HG02571 (cell line): Measurements from ENCODE around the gene ITCH.
A peak's percentile ranks its signal among the peaks of the same experiment; 100 is the strongest.
"Not testable (repeated sequence)": the region's sequence is repeated elsewhere in the genome, so short reads cannot be mapped to it uniquely, and the experiment has no call there.

Experiments
- ATAC-seq: cut with Tn5 transposase; IDR thresholded peaks from one replicate; pipeline ENCODE4 v1.9.1; 2021; ENCODE audit warnings: mild to moderate bottlenecking, moderate library complexity; ENCODE audit not compliant: unreplicated experiment

The ITCH gene

GRCh38 chr20:34375977-34376430 lies 12.9 kb downstream of the ITCH start:
- ATAC-seq: no peak

GRCh38 chr20:34377072-34377847 lies 14.2 kb downstream of the ITCH start:
- peak; percentile 51 for ATAC-seq

GRCh38 chr20:34382174-34382573 lies 19.1 kb downstream of the ITCH start:
- no peak for ATAC-seq

GRCh38 chr20:34382877-34383455 lies 19.9 kb downstream of the ITCH start:
- ATAC-seq: not testable (repeated sequence)

- no peak for ATAC-seq
These were observed 22.4 kb downstream of the ITCH start for GRCh38 chr20:34385464-34385863.

GRCh38 chr20:34388000-34388399 lies 24.9 kb downstream of the ITCH start:
- ATAC-seq: no peak

- ATAC-seq: no peak
These were observed 25.6 kb downstream of the ITCH start for GRCh38 chr20:34388678-34389077.

GRCh38 chr20:34389206-34389953 lies 26.3 kb downstream of the ITCH start:
- no peak for ATAC-seq

- ATAC-seq: no peak
These were observed 27.0 kb downstream of the ITCH start for GRCh38 chr20:34389954-34390555.

GRCh38 chr20:34396408-34396807 lies 33.3 kb downstream of the ITCH start:
- no peak for ATAC-seq

GRCh38 chr20:34397096-34397495 lies 34.0 kb downstream of the ITCH start:
- ATAC-seq: no peak

- not testable (repeated sequence) for ATAC-seq
These were observed 37.7 kb downstream of the ITCH start for GRCh38 chr20:34400776-34401175.

GRCh38 chr20:34401741-34402455 lies 38.8 kb downstream of the ITCH start:
- no peak for ATAC-seq

- no peak for ATAC-seq
These were observed 39.4 kb downstream of the ITCH start for GRCh38 chr20:34402461-34402860.

GRCh38 chr20:34403063-34403827 lies 40.2 kb downstream of the ITCH start:
- ATAC-seq: no peak

GRCh38 chr20:34403908-34404307 lies 40.8 kb downstream of the ITCH start:
- ATAC-seq: no peak

- ATAC-seq: no peak
These were observed 41.7 kb downstream of the ITCH start for GRCh38 chr20:34404803-34405202.

GRCh38 chr20:34405247-34405651 lies 42.2 kb downstream of the ITCH start:
- ATAC-seq: not testable (repeated sequence)

- ATAC-seq: not testable (repeated sequence)
These were observed 42.9 kb downstream of the ITCH start for GRCh38 chr20:34405942-34406341.

- ATAC-seq: no peak
These were observed 44.9 kb downstream of the ITCH start for GRCh38 chr20:34407962-34408474.
